HepG2 (cell line): Measurements from ENCODE around the gene HORMAD2. TPM values are rescaled to one million over a fixed set of nuclear protein-coding genes. Genes with fewer than 3 reads are reported as not detected.

Experiments
- ARID5B ChIP-seq: IDR thresholded peaks from 2 replicates; pipeline ENCODE4 v1.4.0; 2020; ENCODE audit warnings: mild to moderate bottlenecking, missing genetic modification reagents
- FOXA1 ChIP-seq, 2 experiments: fragments of 450-650 bp in 1 of 2; sonication (generic) in 1 of 2; formaldehyde crosslinking in 1 of 2; IDR thresholded peaks; 2 replicates each; pipeline versions ENCODE4 v1.4.0 to v1.6.1; 2016 to 2020; ENCODE audit warnings: missing genetic modification reagents in 1 of 2
- HHEX ChIP-seq: IDR thresholded peaks from 2 replicates; pipeline ENCODE4 v1.6.1; 2016; ENCODE audit warnings: control low read depth
- REST ChIP-seq, 2 experiments: IDR thresholded peaks; 2 replicates each; pipeline ENCODE4 v1.6.1; 2011 to 2012; ENCODE audit warnings: low read length in 2 of 2, borderline replicate concordance in 1 of 2, low read depth in 1 of 2, mild to moderate bottlenecking in 1 of 2, moderate library complexity in 1 of 2
- SP140L ChIP-seq: sonication (generic); formaldehyde crosslinking; IDR thresholded peaks from 2 replicates; pipeline ENCODE4 v1.4.0; 2020; ENCODE audit warnings: missing genetic modification reagents, borderline replicate concordance
- ZNF17 ChIP-seq: sonication (generic); formaldehyde crosslinking; IDR thresholded peaks from 2 replicates; pipeline ENCODE4 v1.5.0; 2020; ENCODE audit warnings: mild to moderate bottlenecking, missing genetic modification reagents
- ZNF609 ChIP-seq: sonication (generic); formaldehyde crosslinking; IDR thresholded peaks from 2 replicates; pipeline ENCODE4 v1.4.0; 2020; ENCODE audit warnings: mild to moderate bottlenecking, missing genetic modification reagents, borderline replicate concordance
- polyA plus RNA-seq, 8 experiments: library from polyadenylated mRNA; depleted of rRNA in 3 of 8; stranded (reverse) in 7 of 8; unstranded in 1 of 8; fragments of >200 nt; fragmentation: Illumina TruSeq in 4 of 8; extraction: Trizol in 4 of 8; gene quantifications; 2 replicates each; pipeline versions ENCODE4 v1.2.1 to v1.2.3, GENCODE V29; 2011 to 2016; ENCODE audit warnings: low read depth in 4 of 8, missing spikeins in 1 of 8, mixed read lengths in 1 of 8; ENCODE audit not compliant: insufficient read depth in 1 of 8
- total RNA-seq, 5 experiments: library from RNA; depleted of rRNA; stranded (reverse); fragments of >200 nt; fragmentation: Illumina TruSeq; extraction: Trizol; gene quantifications; 2 replicates each; pipeline ENCODE4 v1.2.3, GENCODE V29; 2016; ENCODE audit warnings: low read depth in 1 of 5
- TF ChIP-seq, protein P1 (sequence below): IDR thresholded peaks from 2 replicates; pipeline ENCODE4 v1.6.1; 2016; ENCODE audit warnings: low read depth, missing genetic modification reagents, missing compliant biosample characterization

Gene HORMAD2
- total and polyA plus RNA-seq, 2 of the 13 experiments (the other 11 are each of a cell fraction or from before 2014, with no cell fraction given): not detected

DNA sequence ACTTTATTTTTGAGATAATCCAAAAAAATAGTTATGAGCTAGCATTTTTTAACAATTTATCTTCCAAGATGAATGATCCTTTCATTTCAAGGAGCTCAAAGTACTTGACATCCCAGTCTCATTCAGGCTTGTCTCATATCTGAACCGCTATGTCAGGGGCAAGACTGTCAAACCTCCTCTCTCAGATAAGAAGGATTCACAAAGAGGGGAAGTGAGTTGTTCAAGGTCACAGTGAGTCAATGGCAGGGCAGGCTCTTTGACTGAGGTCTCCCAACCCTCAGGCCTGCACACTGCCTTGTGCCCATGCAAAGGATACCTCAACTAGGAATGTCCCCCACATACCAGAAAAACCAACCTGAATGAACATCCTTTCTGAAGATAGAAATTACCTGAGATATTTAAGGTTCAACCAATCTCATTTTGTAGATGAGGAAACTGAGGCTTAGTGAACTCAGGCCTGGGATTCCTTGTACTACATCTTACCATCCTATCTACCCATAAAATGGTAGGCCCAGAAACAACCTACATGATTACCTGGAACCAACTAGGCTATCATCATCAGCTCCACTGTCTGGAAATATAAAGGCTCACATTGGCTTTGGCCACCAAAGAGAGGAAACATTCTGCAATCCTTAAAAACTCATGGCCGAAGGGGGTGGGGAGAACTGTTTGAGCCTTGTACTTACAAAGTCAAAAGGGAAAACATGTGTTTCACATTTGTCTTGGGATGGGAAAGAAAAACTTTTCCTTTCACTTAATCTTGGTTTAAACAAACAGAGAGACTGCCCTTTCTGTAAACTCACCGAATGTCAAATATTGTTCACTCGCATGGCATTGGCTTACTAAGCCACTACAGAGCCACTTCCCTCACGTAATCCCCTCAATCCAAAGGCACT, 115.2 kb downstream of the HORMAD2 start (continued):
- TF ChIP-seq, protein P1, sequence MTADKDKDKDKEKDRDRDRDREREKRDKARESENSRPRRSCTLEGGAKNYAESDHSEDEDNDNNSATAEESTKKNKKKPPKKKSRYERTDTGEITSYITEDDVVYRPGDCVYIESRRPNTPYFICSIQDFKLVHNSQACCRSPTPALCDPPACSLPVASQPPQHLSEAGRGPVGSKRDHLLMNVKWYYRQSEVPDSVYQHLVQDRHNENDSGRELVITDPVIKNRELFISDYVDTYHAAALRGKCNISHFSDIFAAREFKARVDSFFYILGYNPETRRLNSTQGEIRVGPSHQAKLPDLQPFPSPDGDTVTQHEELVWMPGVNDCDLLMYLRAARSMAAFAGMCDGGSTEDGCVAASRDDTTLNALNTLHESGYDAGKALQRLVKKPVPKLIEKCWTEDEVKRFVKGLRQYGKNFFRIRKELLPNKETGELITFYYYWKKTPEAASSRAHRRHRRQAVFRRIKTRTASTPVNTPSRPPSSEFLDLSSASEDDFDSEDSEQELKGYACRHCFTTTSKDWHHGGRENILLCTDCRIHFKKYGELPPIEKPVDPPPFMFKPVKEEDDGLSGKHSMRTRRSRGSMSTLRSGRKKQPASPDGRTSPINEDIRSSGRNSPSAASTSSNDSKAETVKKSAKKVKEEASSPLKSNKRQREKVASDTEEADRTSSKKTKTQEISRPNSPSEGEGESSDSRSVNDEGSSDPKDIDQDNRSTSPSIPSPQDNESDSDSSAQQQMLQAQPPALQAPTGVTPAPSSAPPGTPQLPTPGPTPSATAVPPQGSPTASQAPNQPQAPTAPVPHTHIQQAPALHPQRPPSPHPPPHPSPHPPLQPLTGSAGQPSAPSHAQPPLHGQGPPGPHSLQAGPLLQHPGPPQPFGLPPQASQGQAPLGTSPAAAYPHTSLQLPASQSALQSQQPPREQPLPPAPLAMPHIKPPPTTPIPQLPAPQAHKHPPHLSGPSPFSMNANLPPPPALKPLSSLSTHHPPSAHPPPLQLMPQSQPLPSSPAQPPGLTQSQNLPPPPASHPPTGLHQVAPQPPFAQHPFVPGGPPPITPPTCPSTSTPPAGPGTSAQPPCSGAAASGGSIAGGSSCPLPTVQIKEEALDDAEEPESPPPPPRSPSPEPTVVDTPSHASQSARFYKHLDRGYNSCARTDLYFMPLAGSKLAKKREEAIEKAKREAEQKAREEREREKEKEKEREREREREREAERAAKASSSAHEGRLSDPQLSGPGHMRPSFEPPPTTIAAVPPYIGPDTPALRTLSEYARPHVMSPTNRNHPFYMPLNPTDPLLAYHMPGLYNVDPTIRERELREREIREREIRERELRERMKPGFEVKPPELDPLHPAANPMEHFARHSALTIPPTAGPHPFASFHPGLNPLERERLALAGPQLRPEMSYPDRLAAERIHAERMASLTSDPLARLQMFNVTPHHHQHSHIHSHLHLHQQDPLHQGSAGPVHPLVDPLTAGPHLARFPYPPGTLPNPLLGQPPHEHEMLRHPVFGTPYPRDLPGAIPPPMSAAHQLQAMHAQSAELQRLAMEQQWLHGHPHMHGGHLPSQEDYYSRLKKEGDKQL: peak; percentile 47; the same call in 1 of the 2 replicates
- TF ChIP-seq ARID5B (CRISPR knock-in tag) (peak; percentile 49; the same call in 1 of the 2 replicates), SP140L (CRISPR knock-in tag) (no peak), FOXA1 (IDR thresholded peaks at IDR 0.05) (no peak), FOXA1 (CRISPR knock-in tag; IDR thresholded peaks at IDR 0.05) (peak; percentile 29; the same call in 1 of the 2 replicates), ZNF17 (CRISPR knock-in tag) (no peak), ZNF609 (CRISPR knock-in tag) (peak; percentile 60; the same call in 1 of the 2 replicates), REST (IDR thresholded peaks at IDR 0.05; ENCODE audit: borderline replicate concordance in 1 of 2, low read depth in 1 of 2, low read length in 2 of 2) (0 out of 4 replicates have a peak, but pooled peaks of 1 of the 2 experiments have one; percentile 9), HHEX (CRISPR knock-in tag) (peak; percentile 83)
